H9 (cell line): ENCODE measurements around the gene TSPAN4. TPM values are rescaled to one million over a fixed set of nuclear protein-coding genes. Genes with fewer than 3 reads are reported as not detected.

ENCODE experiments used
- DNase-seq: peaks from one replicate; pipeline ENCODE4 v3.0.0-alpha.2; 2017
- H2AFZ ChIP-seq: one replicate; pipeline ENCODE4 v1.6.1; 2013; ENCODE audit warnings: mild to moderate bottlenecking, low read length, control low read depth, moderate library complexity
- H2AK5ac ChIP-seq: 2 replicates; pipeline ENCODE4 v1.6.1; 2013; ENCODE audit warnings: low read length, control low read depth, mixed read lengths; ENCODE audit not compliant: insufficient read length
- H2BK120ac ChIP-seq: one replicate; pipeline ENCODE4 v1.6.1; 2013; ENCODE audit warnings: low read depth, mild to moderate bottlenecking, low read length, control low read depth, inconsistent platforms; ENCODE audit not compliant: poor library complexity, severe bottlenecking
- H2BK12ac ChIP-seq: 2 replicates; pipeline ENCODE4 v1.6.1; 2013; ENCODE audit warnings: low read length, control low read depth, mixed read lengths, low read depth; ENCODE audit not compliant: insufficient read length
- H2BK15ac ChIP-seq: 2 replicates; pipeline ENCODE4 v1.6.1; 2013; ENCODE audit warnings: low read depth, low read length, control low read depth
- H2BK20ac ChIP-seq: one replicate; pipeline ENCODE4 v1.6.1; 2013; ENCODE audit warnings: low read depth, mild to moderate bottlenecking, low read length, control low read depth, inconsistent platforms; ENCODE audit not compliant: poor library complexity, severe bottlenecking
- H2BK5ac ChIP-seq: 2 replicates; pipeline ENCODE4 v1.6.1; 2013; ENCODE audit warnings: low read length, control low read depth, mixed read lengths; ENCODE audit not compliant: insufficient read length
- H3K14ac ChIP-seq: 2 replicates; pipeline ENCODE4 v1.6.1; 2013; ENCODE audit warnings: low read length, control low read depth; ENCODE audit not compliant: insufficient read depth
- H3K18ac ChIP-seq: 2 replicates; pipeline ENCODE4 v1.6.1; 2013; ENCODE audit warnings: low read depth, mild to moderate bottlenecking, mixed read lengths, low read length, control low read depth; ENCODE audit not compliant: insufficient read length
- H3K23ac ChIP-seq: 2 replicates; pipeline ENCODE4 v1.6.1; 2013; ENCODE audit warnings: low read length, control low read depth, mixed read lengths, low read depth; ENCODE audit not compliant: insufficient read length
- H3K23me2 ChIP-seq: 2 replicates; pipeline ENCODE4 v1.6.1; 2013; ENCODE audit warnings: low read depth, mild to moderate bottlenecking, mixed read lengths, low read length, control low read depth; ENCODE audit not compliant: insufficient read length, poor library complexity, severe bottlenecking
- H3K27ac ChIP-seq: 2 replicates; pipeline ENCODE4 v1.5.1; 2013; ENCODE audit warnings: low read length, control low read depth, mixed read lengths, low read depth; ENCODE audit not compliant: insufficient read length
- H3K27me3 ChIP-seq: 2 replicates; pipeline ENCODE4 v1.6.1; 2013; ENCODE audit warnings: low read length, control low read depth, inconsistent platforms; ENCODE audit not compliant: insufficient read depth
- H3K4ac ChIP-seq: 2 replicates; pipeline ENCODE4 v1.6.1; 2013; ENCODE audit warnings: low read depth, mild to moderate bottlenecking, control low read depth, inconsistent platforms, low read length, moderate library complexity
- H3K4me1 ChIP-seq: 2 replicates; pipeline ENCODE4 v1.6.1; 2013; ENCODE audit warnings: low read length, control low read depth, inconsistent platforms; ENCODE audit not compliant: insufficient read depth
- H3K4me2 ChIP-seq: 2 replicates; pipeline ENCODE4 v1.6.1; 2013; ENCODE audit warnings: low read length, control low read depth, mixed read lengths; ENCODE audit not compliant: insufficient read length, insufficient read depth
- H3K56ac ChIP-seq: 2 replicates; pipeline ENCODE4 v1.6.1; 2013; ENCODE audit warnings: low read depth, mild to moderate bottlenecking, mixed read lengths, low read length, control low read depth; ENCODE audit not compliant: insufficient read length
- H3K79me1 ChIP-seq: 2 replicates; pipeline ENCODE4 v1.6.1; 2013; ENCODE audit warnings: low read depth, mild to moderate bottlenecking, moderate library complexity, low read length, control low read depth, inconsistent platforms; ENCODE audit not compliant: insufficient read depth, poor library complexity, severe bottlenecking
- H3K79me2 ChIP-seq: 2 replicates; pipeline ENCODE4 v1.6.1; 2013; ENCODE audit warnings: low read length, control low read depth, inconsistent platforms; ENCODE audit not compliant: insufficient read depth
- H3K9ac ChIP-seq: 2 replicates; pipeline ENCODE4 v1.6.1; 2013; ENCODE audit warnings: low read length, control low read depth, mixed read lengths; ENCODE audit not compliant: insufficient read length; ENCODE audit errors: extremely low read depth
- H3K9me3 ChIP-seq: one replicate; pipeline ENCODE4 v1.6.1; 2013; ENCODE audit warnings: low read depth, low read length, inconsistent platforms; ENCODE audit not compliant: control insufficient read depth
- H3T11ph ChIP-seq: one replicate; pipeline ENCODE4 v1.6.1; 2013; ENCODE audit warnings: mild to moderate bottlenecking, low read length, control low read depth, inconsistent platforms
- H4K20me1 ChIP-seq: one replicate; pipeline ENCODE4 v1.6.1; 2013; ENCODE audit not compliant: control insufficient read depth, insufficient read length, insufficient read depth
- H4K5ac ChIP-seq: 2 replicates; pipeline ENCODE4 v1.6.1; 2013; ENCODE audit warnings: low read depth, mild to moderate bottlenecking, mixed read lengths, low read length, control low read depth; ENCODE audit not compliant: insufficient read length
- H4K8ac ChIP-seq: replicated peaks from 2 replicates; pipeline ENCODE4 v1.6.1; 2013; ENCODE audit warnings: low read length, control low read depth, mixed read lengths, low read depth; ENCODE audit not compliant: insufficient read length
- H4K91ac ChIP-seq: 2 replicates; pipeline ENCODE4 v1.6.1; 2013; ENCODE audit warnings: low read depth, mild to moderate bottlenecking, moderate library complexity, mixed read lengths, low read length, control low read depth; ENCODE audit not compliant: insufficient read length
- H3K27ac Mint-ChIP-seq, 3 experiments: 2 replicates in 2 of 3; 3 replicates in 1 of 3; pipeline ENCODE4 v1.8.0; 2020 to 2021; ENCODE audit warnings: mixed read lengths in 3 of 3, mild to moderate bottlenecking in 1 of 3, moderate library complexity in 1 of 3
- H3K27me3 Mint-ChIP-seq: 2 replicates; pipeline ENCODE4 v1.8.0; 2021; ENCODE audit warnings: low read depth, mild to moderate bottlenecking, moderate library complexity, mixed read lengths
- H3K36me3 Mint-ChIP-seq, 3 experiments: 2 replicates in 2 of 3; 3 replicates in 1 of 3; pipeline ENCODE4 v1.8.0; 2020 to 2021; ENCODE audit warnings: low read depth in 3 of 3, mixed read lengths in 3 of 3; ENCODE audit not compliant: insufficient read depth in 1 of 3
- H3K4me1 Mint-ChIP-seq, 2 experiments: 2 replicates each; pipeline ENCODE4 v1.8.0; 2020; ENCODE audit warnings: mixed read lengths in 2 of 2
- H3K4me3 Mint-ChIP-seq, 2 experiments: 2 replicates in 1 of 2; 3 replicates in 1 of 2; pipeline ENCODE4 v1.8.0; 2020 to 2021; ENCODE audit warnings: mild to moderate bottlenecking in 2 of 2, mixed read lengths in 2 of 2, moderate library complexity in 1 of 2
- H3K9me3 Mint-ChIP-seq, 2 experiments: 2 replicates in 1 of 2; 3 replicates in 1 of 2; pipeline ENCODE4 v1.8.0; 2020; ENCODE audit warnings: mild to moderate bottlenecking in 2 of 2, mixed read lengths in 2 of 2, moderate library complexity in 1 of 2
- CTCF ChIP-seq: fragments of 200-600 bp; sonication (generic); conservative IDR thresholded peaks from 3 replicates; pipeline ENCODE4 v1.8.0; 2021; ENCODE audit warnings: antibody characterized with exemption, mild to moderate bottlenecking
- WGBS: extraction: QIAGEN DNeasy Blood & Tissue Kit; methylation state at CpG from one replicate; pipeline ENCODE4 v1.1.7; 2013; ENCODE audit warnings: missing lambda C conversion rate, low lambda C conversion rate, mixed read lengths; ENCODE audit not compliant: insufficient read length; ENCODE audit errors: extremely low coverage; 5-methylcytosine and 5-hydroxymethylcytosine counted together
- total RNA-seq: library from RNA; stranded (reverse); gene quantifications from 2 replicates; pipeline ENCODE4 v1.2.1, GENCODE V29; 2021

Gene TSPAN4
- total RNA-seq, 1 experiment from 2014 or later: 64.6 TPM

GRCh38 chr11:904380-904779 lies 61.7 kb downstream of the TSPAN4 start:
- no peak overlapping the region for H4K5ac ChIP-seq
- no peak overlapping the region for H4K8ac ChIP-seq
- peaks cover 3% of the 10 kb centered on the region for H3K23me2 ChIP-seq
- H2BK20ac ChIP-seq: no peak overlapping the region
- H3K18ac ChIP-seq: no peak overlapping the region
- no peak overlapping the region for H3K4ac ChIP-seq
- H4K20me1 ChIP-seq: no peaks in the 10 kb centered on the region
- H3K79me1 ChIP-seq: peaks cover 2% of the 10 kb centered on the region
- H3K4me1 ChIP-seq: no peaks in the 10 kb centered on the region
- H3K4me2 ChIP-seq: no peak overlapping the region
- H3K23ac ChIP-seq: no peak overlapping the region
- H3K27me3 ChIP-seq: no peaks in the 10 kb centered on the region
- H3K4me1 Mint-ChIP-seq: peaks cover 0 to 3% of the 10 kb centered on the region in 2 experiments; a peak in 2 of 4 replicates
- no peak overlapping the region for H3K14ac ChIP-seq
- no CpG with 5 or more reads among the region's 7 CpGs for WGBS
- H2BK12ac ChIP-seq: no peak overlapping the region
- H2BK5ac ChIP-seq: no peak overlapping the region
- H3K9me3 ChIP-seq: no peaks in the 10 kb centered on the region
- H2BK15ac ChIP-seq: no peak overlapping the region
- peaks cover under 1% of the 10 kb centered on the region; the same call in 1 of the 2 replicates for H3K79me2 ChIP-seq
- H3K9me3 Mint-ChIP-seq: no peaks in the 10 kb centered on the region; a peak in 1 of 5 replicates
- H3K36me3 Mint-ChIP-seq: peaks cover 26 to 78% (median 71%) of the 10 kb centered on the region in 3 experiments; a peak in 6 of 7 replicates
- H3T11ph ChIP-seq: no peak overlapping the region
- no peak overlapping the region for H2AFZ ChIP-seq
- H3K9ac ChIP-seq: no peak overlapping the region
- no peak overlapping the region for H3K56ac ChIP-seq
- DNase-seq: no peak
- no peak for TF ChIP-seq CTCF
- H3K27me3 Mint-ChIP-seq: no peaks in the 10 kb centered on the region
- no peak overlapping the region for H2BK120ac ChIP-seq
- H2AK5ac ChIP-seq: no peak overlapping the region
- H3K27ac ChIP-seq: no peak overlapping the region
- H4K91ac ChIP-seq: no peak overlapping the region
- H3K27ac Mint-ChIP-seq: peak overlapping the region in 2 of 3 experiments; percentile 34 to 83; a peak in 3 of 7 replicates
- no peak overlapping the region for H3K4me3 Mint-ChIP-seq
